Lower lobe of right lung (tissue), 2 donors: ENCODE results near the gene POLRMT. TPM values are rescaled to one million over a fixed set of nuclear protein-coding genes. Genes with fewer than 3 reads are reported as not detected.
A peak's percentile ranks its signal among the peaks of the same experiment; 100 is the strongest.

Experiments
- ATAC-seq, 2 donors: fragments of 200-7000 bp; cut with Tn5 transposase; one replicate each; pipeline ENCODE4 v1.9.1; 2020 to 2022; ENCODE audit warnings: mild to moderate bottlenecking in 2 of 2, moderate library complexity in 2 of 2
- DNase-seq: peaks from one replicate; pipeline ENCODE4 v3.0.0-alpha.2; 2020
- H3K27ac ChIP-seq: fragments of 200-600 bp; one replicate; pipeline ENCODE4 v1.8.0; 2022
- H3K27me3 ChIP-seq: fragments of 200-600 bp; one replicate; pipeline ENCODE4 v1.8.0; 2022; ENCODE audit warnings: low read depth
- H3K36me3 ChIP-seq: fragments of 200-600 bp; one replicate; pipeline ENCODE4 v1.8.0; 2022; ENCODE audit warnings: mild to moderate bottlenecking
- H3K4me1 ChIP-seq: fragments of 200-600 bp; one replicate; pipeline ENCODE4 v1.8.0; 2022
- H3K4me3 ChIP-seq: fragments of 200-600 bp; one replicate; pipeline ENCODE4 v1.8.0; 2022; ENCODE audit warnings: mild to moderate bottlenecking
- H3K9me3 ChIP-seq: fragments of 200-600 bp; one replicate; pipeline ENCODE4 v1.8.0; 2022
- CTCF ChIP-seq: fragments of 200-600 bp; IDR thresholded peaks from one replicate; pipeline ENCODE4 v1.8.0; 2022; ENCODE audit warnings: antibody characterized with exemption, mild to moderate bottlenecking
- intact Hi-C: fragments of 100-400 bp; cut with DNase I; formaldehyde crosslinking; loops from one replicate; pipeline ENCODE4 v1.11.0; 2022
- total RNA-seq: library from RNA; stranded (reverse); fragmentation: NEBNext Ultra II Directional; extraction: Animal tissue kit (Norgen Biotek cat#: 25700); gene quantifications from one replicate; pipeline ENCODE4 v1.2.1, GENCODE V29; 2021
- donor health status: DM: no; HTN: yes; CAD: no; lungs with severe emphysema.

POLRMT gene
- total RNA-seq, 1 donor from 2014 or later, result 42.5 TPM

GRCh38 chr19:641702-642101 is 8.4 kb upstream of the POLRMT start:
- no peak for DNase-seq
- intact Hi-C loops, result no loop called here

GRCh38 chr19:640606-641189 is 7.4 kb upstream of the POLRMT start:
- no peaks in the 10 kb centered on the region for H3K27me3 ChIP-seq
- no peaks in the 10 kb centered on the region for H3K9me3 ChIP-seq
- peaks cover 9% of the 10 kb centered on the region for H3K36me3 ChIP-seq
- no peak for TF ChIP-seq CTCF
- H3K4me1 ChIP-seq, result peaks cover 13% of the 10 kb centered on the region
- intact Hi-C loops, result no loop called here
- ATAC-seq (no peak), DNase-seq (no peak)
- no peak overlapping the region for H3K4me3 ChIP-seq
- H3K27ac ChIP-seq, result no peak overlapping the region

More at GRCh38 chr19:641702-642101, 8.4 kb upstream of the POLRMT start:
- H3K27ac ChIP-seq, result no peak overlapping the region
- ATAC-seq, result no peak
- H3K27me3 ChIP-seq, result no peaks in the 10 kb centered on the region
- no peaks in the 10 kb centered on the region for H3K9me3 ChIP-seq
- peaks cover 13% of the 10 kb centered on the region for H3K4me1 ChIP-seq
- H3K36me3 ChIP-seq, result peaks cover 19% of the 10 kb centered on the region
- no peak for TF ChIP-seq CTCF
- H3K4me3 ChIP-seq, result no peak overlapping the region

- TF ChIP-seq CTCF, result no peak
- DNase-seq (no peak), ATAC-seq (no peak)
- intact Hi-C loops, result no loop called here
- H3K4me3 ChIP-seq, result peak overlapping the region; percentile 50
- no peaks in the 10 kb centered on the region for H3K27me3 ChIP-seq
- peaks cover 7% of the 10 kb centered on the region for H3K36me3 ChIP-seq
- H3K9me3 ChIP-seq, result no peaks in the 10 kb centered on the region
- H3K4me1 ChIP-seq, result peaks cover 13% of the 10 kb centered on the region
- no peak overlapping the region for H3K27ac ChIP-seq
These were observed 6.8 kb upstream of the POLRMT start for GRCh38 chr19:640161-640558.

- Histone ChIP-seq H3K4me3 (peak within 1 kb of the TSS; percentile 50), H3K27me3 (no peaks in the 10 kb centered on the region), H3K36me3 (peaks cover under 1% of the 10 kb centered on the region), H3K27ac (no peak within 1 kb of the TSS), H3K4me1 (peaks cover 18% of the 10 kb centered on the region), H3K9me3 (no peaks in the 10 kb centered on the region)
- ATAC-seq (peak; percentile 94 to 95), DNase-seq (peak; percentile 93)
- no peak for TF ChIP-seq CTCF
- intact Hi-C loops, result no loop called here
These were observed 6.2 kb upstream of the POLRMT start, which contains the start of gene FGF22 for GRCh38 chr19:639253-640160. Gene FGF22 (plus strand): TSS chr19:639879. CDS start chr19:639926, 47 bp downstream.

GRCh38 chr19:638906-639252 is 5.5 kb upstream of the POLRMT start:
- Histone ChIP-seq H3K27ac (no peak overlapping the region), H3K4me3 (peak overlapping the region; percentile 50), H3K9me3 (no peaks in the 10 kb centered on the region), H3K27me3 (no peaks in the 10 kb centered on the region), H3K36me3 (no peaks in the 10 kb centered on the region), H3K4me1 (peaks cover 24% of the 10 kb centered on the region)
- ATAC-seq (no peak), DNase-seq (no peak)
- no peak for TF ChIP-seq CTCF
- intact Hi-C loops, result no loop called here
